Kidney tubule cell (primary cell): ENCODE measurements around the gene KRTAP4-7.
"Not testable (repeated sequence)": the region's sequence is repeated elsewhere in the genome, so short reads cannot be mapped to it uniquely, and the experiment has no call there.

Source experiments
- DNase-seq: peaks from one replicate; pipeline ENCODE4 v3.0.0-alpha.2; 2018; ENCODE audit warnings: low spot score

Gene KRTAP4-7

DNA sequence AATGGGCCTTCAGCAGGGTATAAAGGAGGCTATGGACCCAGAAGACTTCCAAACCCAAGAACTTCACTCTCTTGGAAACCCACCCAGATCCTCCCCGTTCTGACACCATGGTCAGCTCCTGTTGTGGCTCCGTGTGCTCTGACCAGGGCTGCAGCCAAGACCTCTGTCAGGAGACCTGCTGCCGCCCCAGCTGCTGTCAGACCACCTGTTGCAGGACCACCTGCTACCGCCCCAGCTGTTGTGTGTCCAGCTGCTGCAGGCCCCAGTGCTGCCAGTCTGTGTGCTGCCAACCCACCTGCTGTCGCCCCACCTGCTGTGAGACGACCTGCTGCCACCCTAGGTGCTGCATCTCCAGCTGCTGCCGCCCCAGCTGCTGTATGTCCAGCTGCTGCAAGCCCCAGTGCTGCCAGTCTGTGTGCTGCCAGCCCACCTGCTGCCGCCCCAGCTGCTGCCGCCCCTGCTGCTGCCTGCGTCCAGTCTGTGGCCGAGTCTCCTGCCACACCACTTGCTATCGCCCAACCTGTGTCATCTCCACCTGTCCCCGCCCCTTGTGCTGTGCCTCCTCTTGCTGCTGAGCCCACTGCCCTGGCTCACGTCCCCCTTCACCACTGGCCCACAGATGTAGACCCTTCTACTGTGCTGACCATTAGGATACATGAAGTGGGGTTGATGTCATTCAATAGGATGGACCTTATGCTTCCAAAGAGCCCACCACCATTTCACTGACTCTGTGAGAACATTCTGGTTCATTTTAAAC is at the start of gene KRTAP4-7:
KRTAP4-7 (plus strand) TSS at position 51 of the 757 bp plus-strand sequence; CDS start at position 108, 57 bp downstream.
- DNase-seq, result not testable (repeated sequence)

DNA sequence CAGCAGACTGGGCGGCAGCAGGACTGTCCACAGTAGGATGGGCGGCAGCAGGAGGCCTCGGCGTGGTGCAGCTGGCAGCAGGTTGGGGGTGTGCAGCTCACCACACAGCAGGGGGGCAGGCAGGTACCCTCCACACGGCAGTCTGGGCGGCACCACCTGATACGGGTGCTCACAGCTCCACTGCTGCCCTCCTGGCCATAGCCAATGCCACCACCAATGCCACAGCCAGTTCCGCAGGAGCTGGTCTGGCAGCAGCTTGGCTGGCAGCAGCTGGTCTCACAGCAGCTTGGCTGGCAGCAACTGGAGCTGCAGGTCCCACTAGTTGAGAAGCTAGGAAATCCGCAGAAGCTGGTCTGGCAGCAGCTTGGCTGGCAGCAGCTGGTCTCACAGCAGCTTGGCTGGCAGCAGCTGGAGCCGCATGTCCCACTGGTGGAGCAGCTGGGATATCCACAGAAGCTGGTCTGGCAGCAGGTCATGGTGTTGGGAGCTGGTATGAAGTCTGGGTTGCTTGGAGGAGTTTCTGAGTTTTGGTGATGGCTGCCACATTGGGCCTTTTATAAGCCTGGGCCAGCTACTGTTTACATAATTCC is 49.5 kb upstream of the KRTAP4-7 start, which contains the start of gene KRTAP1-3:
KRTAP1-3 (minus strand) TSS at position 529 of the 590 bp plus-strand sequence; CDS start at position 476, 53 bp downstream.
- not testable (repeated sequence) for DNase-seq

DNA sequence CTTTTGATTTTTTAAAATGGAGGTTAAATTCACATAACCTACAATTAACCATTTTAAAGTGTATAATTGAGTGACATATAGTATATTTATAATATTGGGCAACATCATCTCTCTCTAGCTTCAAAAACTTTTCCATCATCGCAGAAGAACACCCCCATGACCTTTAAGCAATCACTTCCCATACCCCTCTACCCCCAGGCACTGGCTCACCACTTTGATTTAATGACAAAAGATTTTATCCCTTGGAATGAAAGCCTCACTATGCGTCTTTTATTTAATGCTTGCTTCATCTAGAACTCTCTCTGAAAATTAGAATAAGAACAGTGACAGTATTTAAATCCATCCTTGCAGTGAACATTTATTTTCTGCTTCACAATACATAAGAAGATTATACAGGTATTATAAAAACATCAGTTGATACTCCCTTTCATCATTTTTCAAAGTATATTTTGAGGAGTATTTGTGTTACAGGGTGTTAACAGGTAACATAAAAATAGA is 46.0 kb upstream of the KRTAP4-7 start:
- no peak for DNase-seq

DNA sequence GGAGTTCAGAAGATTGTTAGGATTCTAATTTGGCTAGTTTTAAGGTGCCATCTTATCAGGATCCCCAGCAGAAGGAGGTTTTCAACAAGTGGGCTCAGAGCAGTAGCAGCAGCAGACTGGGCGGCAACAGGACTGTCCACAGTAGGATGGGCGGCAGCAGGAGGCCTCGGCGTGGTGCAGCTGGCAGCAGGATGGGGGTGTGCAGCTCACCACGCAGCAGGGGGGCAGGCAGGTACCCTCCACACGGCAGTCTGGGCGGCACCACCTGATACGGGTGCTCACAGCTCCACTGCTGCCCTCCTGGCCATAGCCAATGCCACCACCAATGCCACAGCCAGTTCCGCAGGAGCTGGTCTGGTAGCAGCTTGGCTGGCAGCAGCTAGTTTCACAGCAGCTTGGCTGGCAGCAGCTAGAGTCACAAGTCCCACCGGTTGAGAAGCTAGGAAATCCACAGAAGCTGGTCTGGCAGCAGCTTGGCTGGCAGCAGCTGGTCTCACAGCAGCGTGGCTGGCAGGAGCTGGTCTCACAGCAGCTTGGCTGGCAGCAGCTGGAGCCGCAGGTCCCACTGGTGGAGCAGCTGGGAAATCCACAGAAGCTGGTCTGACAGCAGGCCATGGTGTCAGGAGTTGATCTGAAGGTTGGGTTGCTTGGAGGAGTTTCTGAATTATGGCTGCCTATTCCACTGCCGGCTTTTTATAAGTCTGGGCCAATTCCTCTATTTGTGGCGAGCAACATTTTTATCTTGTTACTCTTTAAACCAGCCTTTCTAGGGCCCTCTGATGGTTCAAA is 43.0 kb upstream of the KRTAP4-7 start, which contains the start of gene KRTAP1-1:
KRTAP1-1 (minus strand) TSS at position 668 of the 789 bp plus-strand sequence; CDS start at position 615, 53 bp downstream.
- DNase-seq, result peak; percentile 47

DNA sequence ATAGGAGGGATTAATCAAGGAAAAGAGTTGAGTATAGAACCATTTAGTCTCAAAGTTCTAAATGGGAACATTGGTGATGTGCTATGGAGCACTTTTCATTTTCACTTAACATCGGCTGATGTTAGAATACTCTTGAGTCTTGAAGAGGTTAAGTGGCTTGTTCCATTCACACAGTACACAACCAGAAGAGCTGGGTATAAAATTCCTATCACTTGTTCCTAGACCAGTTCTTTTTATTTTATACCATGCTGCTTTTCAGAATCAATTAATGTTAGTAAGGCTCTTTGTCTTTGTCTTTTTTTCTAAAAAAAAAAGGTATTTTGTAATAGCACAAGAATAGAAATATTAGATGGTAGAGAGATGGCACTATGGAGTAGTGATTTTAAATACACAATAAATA is 41.0 kb upstream of the KRTAP4-7 start:
- no peak for DNase-seq

DNA sequence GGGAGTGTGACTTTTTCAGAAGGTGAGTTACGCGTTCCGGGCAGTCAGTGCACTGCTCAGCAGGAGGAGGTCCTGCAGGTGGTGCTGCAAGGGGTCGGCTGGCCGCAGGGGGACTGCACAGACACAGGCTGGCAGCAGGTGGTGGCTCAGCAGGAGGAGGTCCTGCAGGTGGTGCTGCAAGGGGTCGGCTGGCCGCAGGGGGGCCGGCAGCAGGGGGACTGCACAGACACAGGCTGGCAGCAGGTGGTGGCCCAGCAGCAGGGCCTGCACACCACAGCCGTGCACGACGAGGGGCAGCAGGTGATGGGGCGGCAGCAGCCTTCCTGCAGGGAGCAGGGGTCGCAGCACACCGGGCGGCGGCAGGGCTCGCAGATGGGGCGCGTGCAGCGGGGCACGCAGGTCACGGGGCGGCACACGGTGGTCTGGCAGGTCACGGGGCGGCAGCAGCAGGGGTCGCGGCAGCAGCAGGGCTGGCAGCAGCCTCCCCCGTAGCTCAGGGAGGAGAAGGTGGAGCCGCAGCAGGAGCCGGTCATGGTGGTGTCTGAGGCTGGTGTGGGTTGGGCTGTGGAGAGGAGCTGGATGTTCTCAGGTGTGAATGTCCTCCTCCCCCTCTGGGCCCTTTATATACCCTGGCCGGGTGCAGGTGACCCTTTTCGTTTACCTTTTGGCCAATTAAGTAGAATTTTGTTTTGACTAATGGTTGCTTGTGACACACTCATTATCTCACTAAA is 37.0 kb upstream of the KRTAP4-7 start, which contains the start of gene KRTAP2-1:
KRTAP2-1 (minus strand) TSS at position 582 of the 731 bp plus-strand sequence; CDS start at position 533, 49 bp downstream.
- not testable (repeated sequence) for DNase-seq

DNA sequence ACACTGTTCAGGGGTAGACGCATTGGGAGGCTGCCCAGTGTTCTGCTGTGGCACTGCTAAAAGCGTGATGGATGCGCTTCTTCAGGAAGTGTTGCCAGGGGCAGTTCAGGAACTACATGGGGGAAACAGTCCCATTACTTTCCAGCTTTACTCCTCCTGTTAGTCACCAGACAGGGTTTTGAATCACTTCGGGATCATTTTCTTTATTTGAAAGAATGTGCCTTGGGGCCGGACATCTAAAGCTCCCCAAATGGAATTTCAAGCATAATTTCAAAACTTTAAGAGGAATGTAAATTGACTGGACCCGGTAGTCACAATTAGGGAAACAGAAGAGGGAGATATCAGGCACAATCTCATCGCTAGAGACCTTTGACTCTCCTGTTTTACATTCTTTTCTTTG is 35.5 kb upstream of the KRTAP4-7 start:
- peak; percentile 64 for DNase-seq

DNA sequence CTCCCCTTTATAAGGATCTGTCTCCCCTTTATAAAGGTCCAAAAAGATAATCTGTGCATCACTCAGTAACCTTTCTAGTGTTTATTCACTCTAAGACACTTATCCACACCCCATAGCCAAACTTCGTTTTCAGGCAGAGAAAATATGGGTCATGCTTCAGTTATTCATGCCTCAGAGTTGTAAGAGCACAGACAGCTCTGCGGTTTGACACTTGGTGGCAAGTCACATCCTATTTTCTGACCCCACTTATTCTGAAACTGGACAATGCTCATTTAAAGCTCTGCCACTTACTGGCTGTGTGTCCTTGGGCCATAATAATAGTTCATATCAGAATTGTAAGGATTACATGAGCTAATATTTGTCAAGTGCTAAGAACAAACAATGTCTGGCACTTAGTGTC is 34.8 kb upstream of the KRTAP4-7 start:
- peak; percentile 81 for DNase-seq

DNA sequence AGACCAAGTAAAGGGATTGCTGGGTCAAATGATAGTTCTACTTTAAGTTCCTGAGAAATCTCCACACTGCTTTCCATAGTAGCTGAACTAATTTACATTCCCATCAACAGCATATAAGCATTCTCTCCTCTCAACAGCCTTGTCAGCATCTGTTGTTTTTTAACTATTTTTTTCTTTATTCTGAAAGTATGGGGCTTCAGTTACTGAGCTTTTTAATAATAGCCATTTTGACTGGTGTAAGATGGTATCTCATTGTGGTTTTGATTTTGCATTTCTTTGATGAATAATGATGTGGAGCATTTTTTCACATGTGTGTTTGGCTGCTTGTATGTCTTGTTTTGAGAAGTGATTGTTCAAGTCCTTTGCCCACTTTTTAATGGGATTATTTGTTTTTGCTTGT is 31.4 kb upstream of the KRTAP4-7 start:
- no peak for DNase-seq

DNA sequence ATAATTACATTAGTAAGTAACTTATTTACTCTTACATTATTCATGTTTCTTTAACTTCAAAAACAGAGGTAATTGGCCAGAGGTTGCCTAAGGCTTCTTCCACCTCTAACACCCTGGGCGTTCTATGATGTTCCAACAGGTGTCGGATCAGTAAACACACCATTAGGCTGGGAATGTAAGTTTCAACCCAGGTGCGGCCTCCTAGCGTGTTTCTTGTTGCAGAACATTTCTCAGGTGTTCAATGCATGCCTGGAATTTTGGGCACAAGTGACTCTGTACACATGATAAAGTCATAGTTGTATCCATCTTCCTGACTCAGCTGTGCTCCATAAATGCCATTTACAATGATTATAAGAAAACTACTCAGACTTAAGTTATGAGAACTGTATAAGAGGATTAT is 29.9 kb upstream of the KRTAP4-7 start:
- peak; percentile 84 for DNase-seq

DNA sequence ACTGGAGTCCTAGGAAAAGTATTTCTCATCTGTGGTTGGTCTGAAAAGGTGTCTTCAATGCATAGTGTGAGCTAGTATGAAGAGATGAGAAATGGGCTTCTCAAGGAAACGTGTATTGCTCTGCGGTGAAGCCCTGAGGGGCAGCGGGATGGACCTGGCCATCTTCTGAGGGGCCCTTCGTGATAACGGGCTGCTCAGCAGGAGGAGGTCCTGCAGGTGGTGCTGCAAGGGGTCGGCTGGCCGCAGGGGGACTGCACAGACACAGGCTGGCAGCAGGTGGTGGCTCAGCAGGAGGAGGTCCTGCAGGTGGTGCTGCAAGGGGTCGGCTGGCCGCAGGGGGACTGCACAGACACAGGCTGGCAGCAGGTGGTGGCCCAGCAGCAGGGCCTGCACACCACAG is 29.4 kb upstream of the KRTAP4-7 start:
- not testable (repeated sequence) for DNase-seq

DNA sequence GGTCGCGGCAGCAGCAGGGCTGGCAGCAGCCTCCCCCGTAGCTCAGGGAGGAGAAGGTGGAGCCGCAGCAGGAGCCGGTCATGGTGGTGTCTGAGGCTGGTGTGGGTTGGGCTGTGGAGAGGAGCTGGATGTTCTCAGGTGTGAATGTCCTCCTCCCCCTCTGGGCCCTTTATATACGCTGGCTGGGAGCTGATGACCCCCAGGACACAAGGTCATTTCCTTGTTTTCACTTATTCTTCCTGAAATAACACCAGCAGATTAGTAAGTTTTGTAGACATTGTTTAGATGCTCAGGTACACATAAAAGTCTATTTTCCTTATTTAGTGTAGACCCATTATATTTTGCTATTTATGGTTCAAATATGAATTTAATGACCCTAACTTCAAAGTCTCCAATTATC is 28.8 kb upstream of the KRTAP4-7 start, which contains the start of gene KRTAP2-2:
KRTAP2-2 (minus strand) TSS at position 101 of the 400 bp plus-strand sequence; CDS start at position 82, 19 bp downstream.
- not testable (repeated sequence) for DNase-seq

DNA sequence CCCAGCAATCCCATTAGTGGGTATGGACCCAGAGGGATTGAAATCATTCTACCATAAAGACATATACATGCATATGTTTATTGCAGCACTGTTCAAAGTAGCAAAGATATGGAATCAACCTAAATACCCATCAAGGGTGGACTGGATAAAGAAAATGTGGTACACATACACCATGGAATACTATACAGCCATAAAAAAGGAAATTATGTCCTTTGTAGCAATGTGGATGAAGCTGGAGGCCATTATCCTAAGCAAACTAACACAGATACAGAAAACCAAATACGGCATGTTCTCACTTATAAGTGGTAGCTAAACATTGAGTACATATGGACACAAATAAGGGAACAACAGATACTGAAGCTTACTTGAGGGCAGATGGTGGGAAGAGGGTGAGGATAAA is 26.4 kb upstream of the KRTAP4-7 start:
- DNase-seq, result no peak

DNA sequence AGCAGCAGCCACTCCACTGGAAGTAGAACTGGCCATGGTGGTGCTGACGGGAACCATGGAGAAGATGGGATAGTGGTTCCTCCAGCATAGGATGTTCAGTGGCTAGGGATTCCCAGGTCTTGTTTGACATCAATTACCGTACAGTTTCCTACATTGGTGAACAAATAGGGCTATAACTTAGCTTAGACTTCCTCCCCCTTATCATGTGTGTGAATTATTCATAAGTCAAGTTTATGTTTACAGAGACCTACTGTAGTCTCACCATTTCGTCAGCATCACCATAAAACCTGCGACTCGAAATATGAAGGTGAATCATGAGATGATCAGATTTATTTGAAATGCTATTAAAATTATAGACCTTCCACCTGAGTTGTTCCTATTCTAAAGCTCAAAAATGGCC is 25.2 kb upstream of the KRTAP4-7 start:
- DNase-seq, result peak; percentile 79

DNA sequence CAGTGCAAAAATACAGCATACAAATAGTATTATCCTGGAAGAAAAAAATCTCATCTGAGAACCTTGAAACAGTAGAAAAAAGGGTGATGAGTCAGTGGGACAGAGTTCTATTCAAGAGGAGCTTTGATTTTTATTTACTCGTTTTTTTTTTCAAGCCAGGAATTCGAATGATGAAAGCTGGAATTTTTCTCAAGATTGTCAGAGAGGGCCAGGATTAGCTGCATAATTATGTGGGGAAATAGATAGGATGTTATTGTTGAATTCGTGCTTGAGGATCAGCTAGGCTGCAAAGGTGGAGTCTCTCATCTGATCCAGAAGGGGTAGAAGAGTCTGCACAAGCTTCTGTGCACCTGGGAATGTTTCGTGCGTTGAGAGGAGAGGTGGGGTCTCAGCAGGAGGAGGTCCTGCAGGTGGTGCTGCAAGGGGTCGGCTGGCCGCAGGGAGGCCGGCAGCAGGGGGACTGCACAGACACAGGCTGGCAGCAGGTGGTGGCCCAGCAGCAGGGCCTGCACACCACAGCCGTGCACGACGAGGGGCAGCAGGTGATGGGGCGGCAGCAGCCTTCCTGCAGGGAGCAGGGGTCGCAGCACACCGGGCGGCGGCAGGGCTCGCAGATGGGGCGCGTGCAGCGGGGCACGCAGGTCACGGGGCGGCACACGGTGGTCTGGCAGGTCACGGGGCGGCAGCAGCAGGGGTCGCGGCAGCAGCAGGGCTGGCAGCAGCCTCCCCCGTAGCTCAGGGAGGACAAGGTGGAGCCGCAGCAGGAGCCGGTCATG is 24.5 kb upstream of the KRTAP4-7 start:
- peak; percentile 85 for DNase-seq

DNA sequence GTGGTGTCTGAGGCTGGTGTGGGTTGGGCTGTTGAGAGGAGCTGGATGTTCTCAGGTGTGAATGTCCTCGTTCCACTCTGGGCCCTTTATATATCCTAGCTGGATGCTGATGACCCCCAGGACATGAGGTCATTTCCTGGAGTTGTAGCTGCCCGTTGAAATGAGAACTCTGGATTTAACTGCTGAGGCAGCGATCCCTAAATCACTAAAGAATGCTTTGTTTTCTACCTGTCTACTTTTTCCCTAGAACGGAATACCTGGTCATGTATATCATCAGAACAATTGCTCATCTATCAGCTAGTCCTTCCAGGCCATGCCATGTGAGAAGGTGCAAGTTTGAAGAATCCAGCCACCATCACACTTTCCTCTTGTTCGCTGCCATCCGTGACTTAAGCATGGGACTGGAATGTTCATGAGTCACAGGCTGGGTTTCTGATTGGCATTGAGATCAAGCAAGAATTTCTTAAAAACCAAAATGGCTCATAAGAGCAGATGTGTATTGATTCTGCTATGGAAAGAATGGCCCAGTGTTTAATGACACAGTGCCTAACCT is 23.8 kb upstream of the KRTAP4-7 start, which contains the start of gene KRTAP2-3:
KRTAP2-3 (minus strand) TSS at position 63 of the 553 bp plus-strand sequence. CDS start 64 bp downstream, outside the sequence.
- peak; percentile 100 for DNase-seq

DNA sequence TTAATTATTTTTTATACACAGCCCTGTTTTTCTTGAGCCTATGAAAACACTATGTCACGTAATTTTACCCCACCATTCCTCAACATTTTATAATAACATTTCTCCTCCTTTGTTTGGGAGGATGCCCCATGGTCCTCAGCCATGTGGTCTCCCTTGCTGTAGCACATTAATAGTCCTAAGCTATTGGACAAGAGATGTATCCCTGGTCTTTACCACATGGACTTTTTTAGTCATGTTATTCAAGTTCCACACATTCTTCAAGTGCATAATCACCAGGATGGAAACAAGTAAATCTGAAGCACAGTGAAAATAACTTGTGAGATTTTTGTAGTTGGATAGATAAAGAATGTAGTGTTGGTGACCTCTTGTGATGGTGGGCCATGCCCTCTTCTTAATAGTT is 22.0 kb upstream of the KRTAP4-7 start:
- peak; percentile 97 for DNase-seq

DNA sequence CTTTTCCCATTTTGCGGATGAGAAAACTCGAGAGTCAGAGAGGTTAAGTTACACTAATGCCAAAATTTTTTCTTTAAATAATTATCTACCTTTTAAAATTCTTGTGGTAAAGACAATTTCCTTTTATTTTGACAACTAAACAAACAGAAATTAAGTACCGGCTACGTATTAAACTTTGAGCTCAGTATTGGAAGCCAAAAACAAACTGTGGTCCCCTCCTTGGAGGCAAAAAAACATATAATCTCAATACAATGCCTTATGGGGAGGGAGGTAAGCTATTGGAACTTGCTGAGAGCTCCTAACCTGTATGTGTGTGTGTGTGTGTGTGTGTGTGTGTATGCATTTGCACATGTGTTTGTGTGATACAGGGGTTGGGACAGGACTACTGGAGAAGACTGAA is 20.5 kb upstream of the KRTAP4-7 start:
- DNase-seq, result no peak

DNA sequence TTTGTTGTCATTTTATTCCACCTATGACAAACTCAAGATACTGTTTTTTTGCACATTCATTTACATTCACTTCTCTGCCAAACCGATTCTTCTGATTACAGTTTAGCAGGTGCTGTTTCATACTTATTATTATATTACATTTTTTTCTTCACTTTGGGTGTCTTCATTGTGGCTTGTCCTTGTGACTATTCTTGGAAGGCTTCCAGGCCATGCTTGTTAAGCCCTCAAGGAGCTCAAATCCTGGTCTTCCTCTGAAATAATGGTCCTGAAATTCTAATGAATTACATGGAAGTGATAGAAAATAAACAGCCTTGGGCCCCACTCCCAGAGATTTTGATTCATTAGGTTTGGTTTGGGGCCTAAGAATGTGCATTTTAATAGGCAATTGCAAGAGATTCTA is 19.6 kb upstream of the KRTAP4-7 start:
- no peak for DNase-seq
